HEK293T (cell line): ENCODE results near the gene CCDC177.

Experiments
- ARNT ChIP-seq: fragments of 450-650 bp; IDR thresholded peaks from 2 replicates; pipeline ENCODE4 v1.6.1; 2017; ENCODE audit warnings: mild to moderate bottlenecking
- BHLHE40 ChIP-seq: fragments of 450-650 bp; IDR thresholded peaks from 2 replicates; pipeline ENCODE4 v1.6.1; 2016; ENCODE audit warnings: mild to moderate bottlenecking, moderate library complexity, borderline replicate concordance
- FOXA1 ChIP-seq: fragments of 450-650 bp; IDR thresholded peaks from 2 replicates; pipeline ENCODE4 v1.6.1; 2016; ENCODE audit warnings: mild to moderate bottlenecking
- FOXM1 ChIP-seq: fragments of 450-650 bp; IDR thresholded peaks from 2 replicates; pipeline ENCODE4 v1.6.1; 2017; ENCODE audit warnings: mild to moderate bottlenecking, borderline replicate concordance
- LEF1 ChIP-seq: fragments of 450-650 bp; IDR thresholded peaks from 2 replicates; pipeline ENCODE4 v1.6.1; 2017; ENCODE audit warnings: mild to moderate bottlenecking, borderline replicate concordance
- SP1 ChIP-seq: fragments of 450-650 bp; IDR thresholded peaks from 2 replicates; pipeline ENCODE4 v1.6.1; 2017
- SUZ12 ChIP-seq: fragments of 450-650 bp; IDR thresholded peaks from 2 replicates; pipeline ENCODE4 v1.6.1; 2016; ENCODE audit warnings: mild to moderate bottlenecking
- ZNF384 ChIP-seq: fragments of 450-650 bp; IDR thresholded peaks from 2 replicates; pipeline ENCODE4 v1.6.1; 2016

DNA sequence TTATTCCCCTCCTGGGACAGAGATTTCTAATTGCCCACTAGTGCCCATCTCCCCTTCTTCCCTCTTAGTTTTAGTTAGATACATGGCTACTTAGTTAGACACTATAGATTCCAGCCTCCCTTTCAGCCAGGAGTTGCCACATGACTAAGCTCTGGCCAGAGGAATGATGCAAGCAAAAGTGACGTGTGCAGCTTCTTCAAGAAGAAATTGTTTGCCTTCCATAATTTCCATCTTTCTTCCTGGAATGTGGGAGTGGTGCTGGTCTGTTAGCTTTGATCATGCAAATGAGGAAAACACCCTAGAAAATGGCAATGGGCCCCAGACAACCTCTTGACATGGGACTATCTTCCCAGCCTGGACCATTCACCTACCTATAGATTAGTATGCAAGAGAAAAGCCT is 21.4 kb downstream of the CCDC177 start:
- no peak for TF ChIP-seq SUZ12
- no peak for TF ChIP-seq FOXA1
- TF ChIP-seq LEF1: no peak
- no peak for TF ChIP-seq ARNT
- no peak for TF ChIP-seq ZNF384
- TF ChIP-seq FOXM1: no peak
- TF ChIP-seq BHLHE40: no peak
- no peak for TF ChIP-seq SP1
